Motor neuron (in vitro differentiated cells): ENCODE measurements around the gene MRPL19. TPM values are rescaled to one million over a fixed set of nuclear protein-coding genes. Genes with fewer than 3 reads are reported as not detected.
A peak's percentile ranks its signal among the peaks of the same experiment; 100 is the strongest.

Experiments
- ATAC-seq, 8 experiments: fragments of 200-7000 bp; cut with Tn5 transposase; replicated peaks in 6 of 8; 2 replicates each; pipeline ENCODE4 v1.8.0; 2021; ENCODE audit warnings: mild to moderate bottlenecking in 8 of 8, moderate library complexity in 8 of 8
- H3K27ac ChIP-seq, 2 donors: fragments of 250-450 bp; sonication (Bioruptor Pico); 2 replicates each; pipeline ENCODE4 v1.9.0; 2021; ENCODE audit warnings: antibody characterized with exemption in 2 of 2, mild to moderate bottlenecking in 2 of 2, moderate library complexity in 1 of 2
- H3K4me1 ChIP-seq, 2 donors: fragments of 250-450 bp; sonication (Bioruptor Pico); replicated peaks in 1 of 2; 2 replicates each; pipeline ENCODE4 v1.6.1; 2021; ENCODE audit warnings: antibody characterized with exemption in 2 of 2, mild to moderate bottlenecking in 2 of 2, moderate library complexity in 1 of 2
- H3K4me3 ChIP-seq, 5 donors: fragments of 250-450 bp; sonication (Bioruptor Pico); 2 replicates each; pipeline ENCODE4 v1.9.0; 2021; ENCODE audit warnings: antibody characterized with exemption in 5 of 5, mild to moderate bottlenecking in 5 of 5, moderate library complexity in 4 of 5
- whole genome bisulfite sequencing, 10 experiments: fragments of 450-650 bp; shearing (Covaris generic); methylation state at CpG; one replicate each; pipeline ENCODE4 v1.0.0; 2022; 5-methylcytosine and 5-hydroxymethylcytosine counted together
- in situ Hi-C, 9 experiments: fragments of 400-800 bp; cut with MboI; loops; one replicate each; pipeline ENCODE4 v1.15.0; 2021; ENCODE audit warnings: low sequenced_read_pairs in 9 of 9, low pct_unique_long_range_greater_than_20kb in 2 of 9; ENCODE audit not compliant: unreplicated experiment in 9 of 9
- total RNA-seq, 8 experiments: library from RNA; unstranded; fragments of 300-600 nt; gene quantifications; 2 replicates each; pipeline versions ENCODE4 v1.2.3 to v1.2.4, GENCODE V29; 2022

MRPL19 gene
- total RNA-seq, 8 experiments from 2014 or later, result 22.2 to 66.5 (median 32.6) TPM

GRCh38 chr2:75621228-75621627 is 25.4 kb upstream of the MRPL19 start:
- 40 to 96% (median 82%) methylated on average over 1 to 4 of the region's 4 CpGs; no CpG with 5 or more reads in 3 of the 10 experiments for WGBS, 10 experiments
- Histone ChIP-seq H3K27ac (no peak overlapping the region), H3K4me1 (no peaks in the 10 kb centered on the region), H3K4me3 (no peak overlapping the region)
- in situ Hi-C loops, result loop anchor here in 4 of 9 experiments (25.0 kb wide), 3 partner anchors 159 to 709 kb away; partner anchors contain the start of gene TACR1 (in 1 of the 4)
- no peak for ATAC-seq

- no peak for ATAC-seq
- Histone ChIP-seq H3K4me3 (no peak overlapping the region), H3K27ac (no peak overlapping the region), H3K4me1 (no peaks in the 10 kb centered on the region)
- 30 to 88% (median 73%) methylated on average over 1 to 2 of the region's 2 CpGs; no CpG with 5 or more reads in 5 of the 10 experiments for WGBS, 10 experiments
- in situ Hi-C loops, result loop anchor here in 4 of 9 experiments (25.0 kb wide), 3 partner anchors 160 to 710 kb away; partner anchors contain the start of gene TACR1 (in 1 of the 4)
These were observed 24.1 kb upstream of the MRPL19 start for GRCh38 chr2:75622500-75622899.

GRCh38 chr2:75622929-75623328 is 23.7 kb upstream of the MRPL19 start:
- Histone ChIP-seq H3K27ac (no peak overlapping the region), H3K4me3 (no peak overlapping the region), H3K4me1 (no peaks in the 10 kb centered on the region)
- 40 to 100% (median 80%) methylated on average over 1 to 3 of the region's 3 CpGs; no CpG with 5 or more reads in 3 of the 10 experiments for WGBS, 10 experiments
- in situ Hi-C loops, result loop anchor here in 4 of 9 experiments (25.0 kb wide), 3 partner anchors 161 to 711 kb away; partner anchors contain the start of gene TACR1 (in 1 of the 4)
- no peak for ATAC-seq

GRCh38 chr2:75627902-75628504 is 18.6 kb upstream of the MRPL19 start:
- Histone ChIP-seq H3K4me3 (no peak overlapping the region), H3K4me1 (peaks cover 0 to 3% of the 10 kb centered on the region in 2 donors), H3K27ac (no peak overlapping the region)
- WGBS, 10 experiments, result 0 to 6% (median 0%) methylated on average over 1 to 4 of the region's 4 CpGs
- in situ Hi-C loops, result loop anchor here in 1 of 9 experiments (25.0 kb wide), 1 partner anchor 941 kb away; no protein-coding TSS in a partner anchor
- peak; percentile 79 to 98 (median 88) for ATAC-seq

- Histone ChIP-seq H3K27ac (no peak overlapping the region), H3K4me3 (no peak overlapping the region), H3K4me1 (peaks cover 0 to 3% of the 10 kb centered on the region in 2 donors)
- in situ Hi-C loops, result loop anchor here in 1 of 9 experiments (25.0 kb wide), 1 partner anchor 945 kb away; no protein-coding TSS in a partner anchor
- ATAC-seq, result peak in 3 of 8 experiments; percentile 9 to 78 (median 77)
- WGBS, 10 experiments, result 0 to 100% (median 56%) methylated on average over 2 to 5 of the region's 5 CpGs; no CpG with 5 or more reads in 1 of the 10 experiments
These were observed 14.4 kb upstream of the MRPL19 start for GRCh38 chr2:75632091-75632701.

- Histone ChIP-seq H3K27ac (no peak overlapping the region), H3K4me3 (no peak overlapping the region), H3K4me1 (peaks cover 0 to 3% of the 10 kb centered on the region in 2 donors)
- WGBS, 10 experiments, result 0 to 100% (median 100%) methylated on average over 1 of the region's 1 CpG; no CpG with 5 or more reads in 4 of the 10 experiments
- no peak for ATAC-seq
- in situ Hi-C loops, result loop anchor here in 1 of 9 experiments (25.0 kb wide), 1 partner anchor 946 kb away; no protein-coding TSS in a partner anchor
These were observed 13.8 kb upstream of the MRPL19 start for GRCh38 chr2:75632813-75633212.

- Histone ChIP-seq H3K4me1 (peaks cover 0 to 3% of the 10 kb centered on the region in 2 donors), H3K4me3 (no peak overlapping the region), H3K27ac (no peak overlapping the region)
- 53 to 100% (median 78%) methylated on average over 1 to 3 of the region's 3 CpGs; no CpG with 5 or more reads in 1 of the 10 experiments for WGBS, 10 experiments
- in situ Hi-C loops, result loop anchor here in 1 of 9 experiments (25.0 kb wide), 1 partner anchor 946 kb away; no protein-coding TSS in a partner anchor
- ATAC-seq, result no peak
These were observed 13.0 kb upstream of the MRPL19 start for GRCh38 chr2:75633620-75634019.

GRCh38 chr2:75634945-75635344 is 11.6 kb upstream of the MRPL19 start:
- peaks cover 0 to 3% of the 10 kb centered on the region in 2 donors for H3K4me1 ChIP-seq
- in situ Hi-C loops, result loop anchor here in 1 of 9 experiments (25.0 kb wide), 1 partner anchor 948 kb away; no protein-coding TSS in a partner anchor
- 67 to 88% (median 73%) methylated on average over 1 of the region's 1 CpG; no CpG with 5 or more reads in 6 of the 10 experiments for WGBS, 10 experiments
- H3K4me3 ChIP-seq, result no peak overlapping the region
- H3K27ac ChIP-seq, result no peak overlapping the region
- ATAC-seq, result no peak

- H3K27ac ChIP-seq, result no peak overlapping the region
- 55 to 86% (median 82%) methylated on average over 1 of the region's 1 CpG; no CpG with 5 or more reads in 6 of the 10 experiments for WGBS, 10 experiments
- in situ Hi-C loops, result loop anchor here in 1 of 9 experiments (25.0 kb wide), 1 partner anchor 950 kb away; no protein-coding TSS in a partner anchor
- H3K4me3 ChIP-seq, result no peak overlapping the region
- peak in 1 of 8 experiments; percentile 13 for ATAC-seq
- H3K4me1 ChIP-seq, result no peaks in the 10 kb centered on the region
These were observed 9.0 kb upstream of the MRPL19 start for GRCh38 chr2:75637568-75637967.

- ATAC-seq, result peak; percentile 84 to 100 (median 92)
- Histone ChIP-seq H3K27ac (no peak overlapping the region), H3K4me1 (no peaks in the 10 kb centered on the region), H3K4me3 (no peak overlapping the region)
- 0 to 6% (median 0%) methylated on average over 1 to 3 of the region's 3 CpGs; no CpG with 5 or more reads in 3 of the 10 experiments for WGBS, 10 experiments
- in situ Hi-C loops, result loop anchor here in 1 of 9 experiments (25.0 kb wide), 1 partner anchor 953 kb away; no protein-coding TSS in a partner anchor
These were observed 5.9 kb upstream of the MRPL19 start for GRCh38 chr2:75640621-75641121.

GRCh38 chr2:75641587-75641986 is 5.0 kb upstream of the MRPL19 start:
- 40 to 100% (median 86%) methylated on average over 1 of the region's 1 CpG; no CpG with 5 or more reads in 2 of the 10 experiments for WGBS, 10 experiments
- ATAC-seq, result no peak
- no peak overlapping the region for H3K4me3 ChIP-seq
- in situ Hi-C loops, result loop anchor here in 1 of 9 experiments (25.0 kb wide), 1 partner anchor 954 kb away; no protein-coding TSS in a partner anchor
- H3K27ac ChIP-seq, result no peak overlapping the region
- H3K4me1 ChIP-seq, result no peaks in the 10 kb centered on the region

- no peak for ATAC-seq
- 0 to 100% (median 75%) methylated on average over 1 of the region's 1 CpG; no CpG with 5 or more reads in 3 of the 10 experiments for WGBS, 10 experiments
- peaks cover 0 to 3% of the 10 kb centered on the region in 2 donors for H3K4me1 ChIP-seq
- in situ Hi-C loops, result loop anchor here in 1 of 9 experiments (25.0 kb wide), 1 partner anchor 957 kb away; no protein-coding TSS in a partner anchor
- H3K27ac ChIP-seq, result no peak overlapping the region
- H3K4me3 ChIP-seq, result no peak overlapping the region
These were observed 2.6 kb upstream of the MRPL19 start for GRCh38 chr2:75643980-75644379.
